DMS114 treated with DMSO at 0.1 percent for 48 hours (cell line): ENCODE results near the gene ESR1.
"Not testable (repeated sequence)": the region's sequence is repeated elsewhere in the genome, so short reads cannot be mapped to it uniquely, and the experiment has no call there.

Experiments used
- DNase-seq: peaks from one replicate; lab custom pipeline; 2025; ENCODE audit not compliant: unreplicated experiment; lab: John Stamatoyannopoulos, UW

Gene ESR1

DNA sequence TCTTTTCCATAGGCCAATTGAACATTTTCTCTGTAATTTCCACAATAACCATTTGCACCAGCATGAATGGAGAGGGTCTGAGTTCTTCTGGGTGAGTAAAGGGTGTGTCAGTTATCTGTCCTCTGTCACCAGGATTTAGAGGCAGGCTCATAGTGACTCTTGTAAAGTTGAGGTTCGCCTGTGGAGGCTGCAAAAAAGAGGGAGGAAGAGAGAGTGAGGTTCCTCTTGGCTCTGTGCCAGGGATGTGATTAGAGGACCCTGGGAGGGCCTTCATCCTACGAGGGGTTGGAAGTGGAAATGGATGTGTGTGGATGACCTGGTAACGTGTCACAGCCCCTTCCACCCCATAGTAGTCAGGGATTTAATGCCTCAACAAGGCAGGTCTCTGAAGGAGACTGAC lies 242.0 kb downstream of the ESR1 start:
- DNase-seq, result no peak

DNA sequence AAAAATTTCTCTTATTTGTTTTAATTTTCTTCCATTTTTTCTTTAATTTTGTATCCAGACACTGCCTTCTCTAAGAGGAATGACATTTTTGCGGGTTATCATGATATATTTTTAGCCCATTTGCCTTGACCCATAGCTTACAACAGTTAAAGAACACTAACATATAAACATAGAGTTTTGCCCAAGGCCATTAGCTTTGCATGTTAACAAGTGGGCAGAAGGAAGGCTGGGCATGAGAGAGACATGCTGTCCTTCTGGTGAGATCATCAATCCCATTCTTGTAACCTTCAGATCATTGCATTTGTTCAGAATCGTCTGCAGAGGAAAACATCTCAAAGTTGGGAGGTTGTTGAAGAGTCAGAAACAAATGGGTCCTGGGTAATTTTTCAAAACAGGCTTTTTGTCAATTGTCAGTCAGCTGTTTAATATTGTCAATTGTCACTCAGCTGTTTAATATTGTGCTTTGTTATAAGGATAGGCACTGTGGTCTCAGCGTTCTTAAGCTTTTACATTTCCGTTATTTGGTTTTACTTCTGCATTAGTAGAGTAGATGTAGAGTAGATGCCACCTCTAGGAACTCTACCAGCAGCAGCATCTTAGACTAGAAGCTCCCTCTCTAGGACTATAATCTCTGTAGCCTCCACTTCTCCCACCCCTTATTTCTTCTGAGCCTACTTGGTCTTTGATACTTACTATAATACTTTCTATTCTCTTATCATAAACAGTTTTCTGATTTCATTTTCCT lies 243.1 kb downstream of the ESR1 start:
- DNase-seq, result no peak

DNA sequence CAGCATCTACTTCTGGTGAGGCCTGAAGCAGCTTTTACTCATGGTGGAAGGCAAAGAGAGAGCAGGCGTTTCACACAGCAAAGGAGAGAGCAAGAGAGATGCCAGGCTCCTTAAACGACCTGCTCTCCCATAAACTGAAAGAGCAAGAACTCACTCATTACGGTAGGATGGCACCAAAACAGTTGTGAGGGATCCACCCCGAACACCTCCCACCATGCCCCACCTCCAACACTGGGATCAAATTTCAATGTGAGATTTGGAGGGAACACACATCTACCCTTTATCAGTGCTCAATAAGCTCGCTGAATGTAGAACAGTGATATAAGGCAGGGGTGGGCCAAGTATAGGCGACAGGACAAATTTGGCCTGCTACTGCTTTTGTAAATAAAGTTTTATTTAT lies 244.6 kb downstream of the ESR1 start:
- no peak for DNase-seq

DNA sequence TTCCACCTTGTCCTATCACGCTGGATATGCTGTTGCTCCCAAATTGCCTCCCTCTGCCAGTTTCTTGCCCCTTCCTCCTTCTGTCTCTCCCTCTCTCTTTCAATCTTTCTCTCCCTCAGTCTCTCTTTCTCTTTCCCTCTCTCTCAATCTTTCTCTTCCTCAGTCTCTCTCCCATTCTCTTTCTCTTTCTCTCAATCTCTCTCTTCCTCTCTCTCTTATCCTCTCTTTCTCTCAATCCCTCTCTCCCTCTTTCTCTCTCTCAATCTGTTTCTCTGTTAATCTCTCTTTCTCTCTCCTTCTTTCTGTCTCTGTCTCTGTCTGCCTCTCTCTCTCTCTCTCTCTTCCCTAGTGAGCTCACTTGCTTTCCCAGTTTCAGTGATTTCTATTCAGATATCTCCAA lies 245.8 kb downstream of the ESR1 start:
- no peak for DNase-seq

DNA sequence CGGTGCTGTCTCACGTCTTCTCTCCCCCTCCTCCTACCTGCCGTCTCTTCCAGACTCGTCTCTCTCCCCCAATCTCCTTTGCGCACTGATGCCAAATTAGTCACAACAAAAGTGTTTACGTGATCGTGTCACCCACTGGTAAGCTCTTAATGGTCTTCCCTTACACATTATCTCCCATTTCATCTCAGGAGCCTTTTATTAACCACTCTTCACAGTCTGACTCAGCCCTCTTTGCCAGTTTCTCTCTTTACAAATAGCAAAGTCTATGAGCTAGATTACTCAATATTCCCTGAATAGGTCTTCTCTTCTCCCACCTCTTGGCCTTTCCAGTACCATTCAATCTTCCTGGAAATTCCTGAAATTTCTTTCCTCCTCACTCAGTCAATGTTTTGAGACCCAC lies 247.0 kb downstream of the ESR1 start:
- no peak for DNase-seq

DNA sequence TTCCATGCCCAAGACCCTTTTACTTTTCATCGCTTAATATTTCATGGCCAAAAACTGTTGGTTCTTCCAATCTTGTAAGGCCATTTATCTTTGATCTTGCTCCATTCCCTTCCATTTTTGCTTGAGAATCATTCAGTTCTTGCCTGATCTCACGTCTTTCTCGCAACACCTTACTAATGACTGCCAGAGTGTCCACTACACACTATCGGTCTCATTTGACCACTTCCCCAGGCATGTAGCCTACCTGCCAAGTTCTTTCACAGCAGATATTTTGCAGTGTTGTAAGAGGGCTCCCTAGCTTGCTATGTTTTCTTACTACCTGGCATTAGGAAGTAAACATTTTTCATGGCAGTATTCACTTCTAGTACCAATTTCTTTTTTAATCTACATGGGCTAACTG lies 248.0 kb downstream of the ESR1 start:
- no peak for DNase-seq

DNA sequence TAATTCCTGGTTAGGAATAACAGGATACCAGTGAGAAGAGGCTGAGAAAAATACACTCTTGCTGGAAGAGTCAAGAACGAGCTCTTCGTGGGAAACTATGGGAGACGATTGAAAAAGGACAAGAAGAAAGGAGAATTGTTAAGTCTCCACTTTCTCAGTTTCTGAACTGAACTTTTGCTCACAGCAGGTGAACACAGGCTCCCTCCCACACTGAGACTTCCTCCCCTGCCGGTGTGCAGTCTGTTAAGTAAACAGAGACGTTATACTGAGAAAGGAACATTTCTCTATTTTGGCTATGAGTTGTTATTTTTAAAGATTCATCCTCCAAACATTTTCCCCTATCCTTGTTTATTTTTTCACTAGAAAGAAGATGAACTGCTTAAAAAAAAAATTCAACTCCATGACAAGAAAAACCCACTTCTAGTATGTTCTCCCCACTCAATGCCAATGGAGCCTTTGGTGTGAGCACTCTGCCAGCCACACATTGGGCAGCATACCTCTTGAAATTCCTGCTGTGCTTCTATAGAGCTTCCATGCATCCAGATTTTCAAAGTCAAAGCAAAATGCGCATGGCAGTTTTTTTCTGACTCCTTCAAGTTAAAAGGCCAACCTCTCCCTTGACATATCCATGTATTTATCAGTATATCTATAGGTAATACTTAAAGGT lies 250.5 kb downstream of the ESR1 start:
- no peak for DNase-seq

DNA sequence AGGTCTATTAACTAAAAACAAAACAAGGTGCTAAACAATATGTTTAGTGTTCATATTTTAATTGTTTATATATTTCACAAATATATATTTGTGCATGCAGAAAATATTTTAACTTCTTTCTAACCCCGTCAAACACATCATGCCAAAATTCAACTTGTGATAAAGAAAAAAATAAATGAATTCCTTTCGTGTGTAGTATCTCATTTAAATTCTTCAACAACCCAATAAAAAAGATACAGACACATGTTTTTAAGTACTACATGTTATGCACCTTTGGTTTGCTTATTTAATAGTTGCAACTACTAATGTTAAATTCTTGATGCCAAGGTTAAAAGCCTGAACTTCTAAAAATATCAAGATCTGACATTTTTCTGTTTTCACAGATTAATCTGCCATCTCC lies 252.4 kb downstream of the ESR1 start:
- no peak for DNase-seq

DNA sequence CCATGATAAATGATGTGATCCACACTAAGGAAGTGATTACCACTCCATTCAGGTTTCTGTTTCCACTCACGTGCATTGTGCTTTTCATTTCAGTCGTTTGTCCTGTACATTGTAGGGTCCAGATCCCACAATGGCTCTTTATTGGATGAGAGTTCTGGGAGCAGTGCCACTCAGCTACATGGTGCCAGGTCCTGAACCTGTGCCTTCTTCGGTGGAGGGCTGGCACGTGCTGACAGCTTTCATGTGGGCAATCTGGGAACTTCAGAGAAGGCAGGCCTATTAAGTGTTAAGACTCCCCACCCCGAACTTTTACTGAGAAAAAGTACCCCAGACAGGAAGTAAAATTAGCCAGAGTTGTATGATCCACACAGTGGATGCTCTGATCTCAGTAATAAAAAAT lies 255.0 kb downstream of the ESR1 start:
- no peak for DNase-seq

DNA sequence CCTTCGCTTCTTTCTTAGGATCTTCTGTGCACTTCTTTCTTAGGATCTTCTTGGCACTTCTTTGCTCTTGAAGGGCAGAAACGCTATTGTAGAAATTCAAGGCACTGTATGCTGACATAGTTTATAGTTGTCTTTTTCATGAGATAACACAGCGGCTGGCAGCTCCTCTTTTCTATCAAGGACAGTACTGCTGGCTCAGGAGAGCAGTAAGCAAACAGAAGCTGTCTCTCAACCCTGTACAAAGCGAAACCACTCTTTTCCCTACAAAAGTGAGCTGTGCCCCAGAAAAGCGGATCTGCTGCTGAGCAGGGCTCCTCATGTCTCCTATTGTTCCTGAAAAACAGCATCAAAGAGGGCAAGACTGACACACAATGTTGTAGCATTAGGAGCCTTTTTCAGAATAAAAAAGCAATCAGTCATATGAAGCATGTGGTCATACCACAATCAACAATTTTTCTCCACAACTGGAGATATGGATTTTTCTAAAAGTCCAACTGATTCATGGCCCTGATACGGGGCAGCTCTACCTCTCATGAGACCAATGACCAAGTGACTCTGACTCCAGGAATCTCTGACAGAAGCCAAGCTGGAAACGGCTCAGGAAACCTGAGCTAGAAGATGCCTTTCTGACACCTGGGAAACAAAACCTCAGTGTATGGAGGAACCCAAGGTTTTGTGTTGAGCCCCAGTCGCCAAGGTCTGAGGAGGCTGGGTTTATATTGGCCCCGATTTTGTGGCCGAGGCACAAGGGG lies 255.9 kb downstream of the ESR1 start:
- no peak for DNase-seq

DNA sequence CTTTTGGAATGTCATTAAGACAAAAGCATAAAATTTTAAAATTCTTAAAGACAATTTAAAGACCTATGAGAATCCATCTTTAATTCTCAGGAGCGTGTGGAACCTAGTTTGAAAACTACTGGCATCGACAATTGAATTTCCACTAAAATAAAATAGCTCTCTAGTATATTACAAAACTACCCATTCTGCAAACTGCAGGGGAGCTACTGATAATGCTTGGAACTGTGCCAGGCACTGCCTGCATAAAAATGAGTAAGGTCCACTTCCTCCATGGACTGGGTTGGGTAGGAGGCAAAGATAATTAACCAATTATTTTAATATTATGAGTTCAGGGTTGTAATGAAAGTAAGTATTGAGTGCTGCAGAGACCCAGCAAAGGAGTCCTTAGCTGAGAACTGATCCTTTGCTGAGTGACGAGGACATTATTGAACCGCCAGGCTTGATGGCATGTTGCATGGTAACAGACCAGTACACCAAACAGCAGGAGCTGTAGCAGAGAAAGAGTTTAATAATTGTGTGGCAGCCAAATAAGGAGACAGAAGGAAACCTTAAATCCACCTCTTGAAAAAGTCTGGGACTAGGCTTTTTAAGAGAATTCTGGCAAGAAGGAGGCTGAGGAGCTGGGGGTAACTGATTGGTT lies 261.3 kb downstream of the ESR1 start:
- DNase-seq, result no peak

DNA sequence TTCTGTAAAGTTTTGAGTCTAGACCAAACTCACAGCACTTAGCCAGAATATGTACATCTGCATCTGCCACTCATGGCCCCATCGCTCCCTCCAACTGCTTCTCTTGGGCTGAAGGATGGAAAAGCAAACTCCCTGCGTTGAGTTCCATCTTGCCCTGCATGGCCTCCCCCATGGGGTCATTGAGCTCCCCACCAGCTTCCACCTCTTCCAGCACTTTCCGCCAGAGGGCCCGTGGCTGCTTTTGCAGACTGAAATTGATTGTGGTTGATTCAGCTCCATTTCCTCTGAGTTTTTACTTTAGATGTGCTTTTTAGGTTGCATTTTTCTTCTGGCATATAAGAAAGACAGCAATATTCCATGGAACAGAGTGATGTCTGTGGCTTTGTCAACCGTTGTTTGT lies 263.1 kb downstream of the ESR1 start:
- DNase-seq, result no peak

DNA sequence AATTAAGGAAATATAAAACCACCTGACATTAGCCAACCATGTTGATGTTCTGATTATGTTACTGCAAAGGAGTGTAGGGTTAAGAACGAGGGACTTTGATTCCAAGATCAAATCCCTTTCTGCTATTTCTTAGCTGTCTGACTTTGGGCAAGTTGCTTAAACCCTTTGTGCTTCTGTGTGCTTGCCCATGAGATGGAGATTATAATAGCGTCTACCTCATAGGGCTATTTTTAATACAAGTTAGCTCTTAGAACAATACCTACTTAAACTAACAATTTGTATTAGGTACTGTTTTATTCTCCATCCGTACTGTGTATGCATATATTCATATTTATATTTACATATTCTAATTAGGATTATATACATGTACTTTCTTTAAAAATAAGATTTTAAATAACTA lies 263.8 kb downstream of the ESR1 start:
- no peak for DNase-seq

DNA sequence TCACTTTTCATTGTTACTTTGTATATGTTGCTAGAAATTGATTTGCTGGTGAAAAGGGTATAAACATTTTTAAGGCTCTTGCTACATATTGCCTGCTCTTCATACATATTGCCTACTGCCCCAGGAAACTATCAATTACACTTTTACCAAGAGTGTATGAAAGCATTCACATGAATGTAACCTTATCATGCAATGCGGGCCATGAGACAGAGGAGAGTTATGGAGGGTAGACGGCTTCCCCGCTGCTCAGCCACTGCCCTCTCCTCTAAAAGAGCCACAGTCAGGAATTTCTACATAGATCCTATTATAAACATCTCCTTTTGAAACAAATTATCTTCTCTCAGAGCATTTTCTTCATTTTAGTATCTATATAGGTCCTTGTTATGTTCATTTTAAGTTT lies 264.4 kb downstream of the ESR1 start:
- no peak for DNase-seq

DNA sequence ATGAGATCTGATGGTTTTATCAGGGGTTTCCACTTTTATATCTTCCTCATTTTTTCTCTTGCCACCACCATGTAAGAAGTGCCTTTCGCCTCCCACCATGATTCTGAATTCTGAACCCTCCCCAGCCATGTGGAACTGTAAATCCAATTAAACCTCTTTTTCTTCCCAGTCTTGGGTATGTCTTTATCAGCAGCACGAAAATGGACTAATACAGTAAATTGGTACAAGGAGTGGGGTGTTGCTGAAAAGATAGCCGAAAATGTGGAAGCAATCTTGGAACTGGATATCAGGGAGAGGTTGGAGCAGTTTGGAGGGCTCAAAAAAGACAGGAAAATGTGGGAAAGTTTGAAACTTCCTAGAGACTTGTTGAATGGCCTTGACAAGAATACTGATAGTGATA lies 268.8 kb downstream of the ESR1 start:
- not testable (repeated sequence) for DNase-seq

DNA sequence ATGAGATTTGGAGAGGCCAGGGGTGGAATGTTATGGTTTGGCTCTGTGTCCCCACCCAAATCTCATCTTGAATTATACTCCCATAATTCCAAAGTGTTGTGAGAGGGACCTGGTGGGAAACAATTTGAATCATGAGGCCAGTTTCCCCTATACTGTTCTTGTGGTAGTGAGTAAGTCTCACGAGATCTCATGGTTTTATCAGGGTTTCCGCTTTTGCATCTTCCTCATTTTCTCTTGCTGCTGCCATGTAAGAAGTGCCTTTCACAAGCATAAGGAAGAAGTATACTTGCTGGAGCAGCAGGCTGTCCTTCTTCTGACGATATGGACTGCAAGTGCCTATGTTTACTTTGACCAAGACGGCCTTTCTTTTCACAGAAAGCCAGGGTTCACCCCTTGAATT lies 270.5 kb downstream of the ESR1 start:
- no peak for DNase-seq

DNA sequence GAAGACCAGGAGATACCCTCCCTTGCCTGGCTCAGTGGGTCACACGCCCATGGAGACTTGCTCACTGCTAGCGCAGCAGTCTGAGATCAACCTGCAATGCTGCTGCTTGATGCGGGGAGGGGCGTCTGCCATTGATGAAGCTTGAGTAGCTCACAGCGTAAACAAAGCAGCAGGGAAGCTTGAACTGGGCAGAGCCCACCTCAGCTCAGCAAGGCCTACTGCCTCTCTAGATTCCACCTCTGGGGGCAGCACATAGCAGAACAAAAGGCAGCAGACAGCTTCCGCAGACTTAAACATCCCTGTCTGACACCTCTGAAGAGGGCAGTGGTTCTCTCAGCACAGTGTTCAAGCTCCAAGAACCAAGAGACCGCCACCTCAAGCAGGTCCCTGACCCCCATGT lies 271.3 kb downstream of the ESR1 start:
- DNase-seq, result no peak

DNA sequence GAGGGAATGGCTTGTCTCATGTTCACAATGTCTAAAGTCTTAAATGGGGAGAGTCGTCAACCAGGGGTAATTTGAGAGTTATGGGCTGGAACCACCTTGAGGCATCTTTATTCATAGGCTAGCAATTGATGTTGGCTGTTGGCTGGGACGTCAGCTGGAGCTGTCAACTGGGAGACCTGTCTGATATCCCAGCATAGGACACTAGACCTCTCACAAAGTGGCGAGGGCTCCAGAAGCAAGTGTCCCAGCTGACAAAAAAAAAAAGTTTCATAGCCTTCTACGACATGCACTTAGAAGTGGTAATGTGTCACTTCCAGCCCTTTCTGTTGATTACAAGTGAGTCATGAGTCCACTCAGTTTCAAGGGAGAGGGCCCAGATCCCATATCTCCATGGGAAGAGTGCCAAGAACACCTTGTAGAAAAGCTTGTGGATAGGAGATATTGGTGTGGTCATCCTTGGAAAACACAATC lies 278.0 kb downstream of the ESR1 start:
- no peak for DNase-seq

DNA sequence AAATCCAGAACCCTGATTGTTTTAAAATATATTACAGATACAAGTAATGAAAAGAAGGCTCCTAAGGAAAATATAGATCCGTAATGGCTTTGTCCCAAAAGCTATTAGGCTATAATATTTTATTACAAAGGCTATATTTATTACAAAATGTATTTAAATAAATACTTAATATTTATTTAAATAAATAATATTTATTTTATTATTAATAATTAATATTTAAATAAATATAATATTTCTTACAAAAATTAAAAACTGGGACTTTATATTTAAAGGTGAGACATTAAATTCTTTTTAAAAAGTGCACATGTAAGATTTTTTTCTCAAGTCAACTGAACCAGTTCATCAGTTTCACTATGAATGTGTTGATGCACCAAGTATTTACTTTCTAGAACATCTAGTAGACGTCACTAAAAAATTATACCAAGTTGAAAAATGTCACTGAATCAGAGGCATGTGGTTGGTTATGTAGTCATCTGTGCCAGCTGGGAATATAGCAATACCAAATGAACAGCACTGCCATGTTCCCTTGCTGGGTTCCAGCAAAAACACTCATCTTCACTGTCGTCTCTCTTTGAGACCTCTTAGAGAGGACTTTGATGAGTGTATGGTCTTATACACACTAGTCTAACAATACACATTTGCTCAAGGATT lies 278.9 kb downstream of the ESR1 start:
- no peak for DNase-seq

DNA sequence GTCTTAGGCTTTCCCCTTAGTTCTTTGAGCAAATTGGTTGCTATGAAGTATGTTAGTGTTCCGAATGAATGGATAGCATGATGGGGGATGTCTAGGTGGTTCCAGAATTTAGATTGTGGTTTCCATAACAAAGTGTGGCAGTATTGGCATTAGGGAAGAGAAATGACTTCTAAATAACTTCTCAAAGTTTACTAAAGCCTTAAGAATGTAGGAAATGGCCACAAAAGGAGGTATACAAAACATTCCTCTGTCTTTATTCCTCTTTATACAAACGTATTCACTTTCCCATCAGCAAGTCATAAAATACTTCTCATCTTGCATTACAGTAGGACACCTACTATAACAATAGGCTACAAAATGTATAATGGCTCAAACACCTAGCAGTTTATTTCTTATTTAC lies 279.6 kb downstream of the ESR1 start:
- no peak for DNase-seq

DNA sequence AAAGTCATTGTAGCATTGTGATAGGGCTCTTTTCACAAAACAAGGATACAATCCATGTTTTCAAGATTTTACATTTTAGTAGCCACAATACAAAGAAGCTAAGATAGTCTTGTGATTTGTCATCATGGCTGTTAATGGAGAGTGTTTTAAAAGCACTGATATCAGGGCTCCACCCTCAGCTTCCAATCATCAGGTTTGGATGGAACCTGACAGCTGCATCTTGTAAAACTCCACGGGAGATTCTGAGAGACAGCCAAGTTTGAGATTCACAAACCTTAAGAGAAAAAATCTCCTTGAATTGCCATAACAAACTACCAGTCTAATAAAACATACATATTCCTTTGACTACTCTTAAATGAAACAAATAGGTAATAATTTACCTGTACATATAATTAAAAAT lies 280.2 kb downstream of the ESR1 start:
- DNase-seq, result no peak
